ENCODE measurements around the gene AQP12A.
A peak's percentile ranks its signal among the peaks of the same experiment; 100 is the strongest.
"Not testable (repeated sequence)": the region's sequence is repeated elsewhere in the genome, so short reads cannot be mapped to it uniquely, and the experiment has no call there.

AQP12A gene

GRCh38 chr2:240690421-240691074, 1.1 kb upstream of the AQP12A start:
- DNase-seq, result not testable (repeated sequence)

GRCh38 chr2:240691075-240691427, 615 bp upstream of the AQP12A start:
- not testable (repeated sequence) for DNase-seq

GRCh38 chr2:240692583-240693561, 1.2 kb downstream of the AQP12A start:
- DNase-seq, result not testable (repeated sequence)

GRCh38 chr2:240694304-240694703, 2.6 kb downstream of the AQP12A start:
- not testable (repeated sequence) for DNase-seq

GRCh38 chr2:240695593-240695992, 3.9 kb downstream of the AQP12A start:
- DNase-seq, result not testable (repeated sequence)

GRCh38 chr2:240696469-240696868, 4.8 kb downstream of the AQP12A start:
- not testable (repeated sequence) for DNase-seq

- not testable (repeated sequence) for DNase-seq
Observed at GRCh38 chr2:240698852-240699561, 7.3 kb downstream of the AQP12A start.

- not testable (repeated sequence) for DNase-seq
Observed at GRCh38 chr2:240699835-240700234, 8.2 kb downstream of the AQP12A start.

GRCh38 chr2:240700616-240701015, 8.9 kb downstream of the AQP12A start:
- DNase-seq, result not testable (repeated sequence)

GRCh38 chr2:240701091-240701735, 9.5 kb downstream of the AQP12A start:
- DNase-seq, result no peak

GRCh38 chr2:240701736-240702639, 10.3 kb downstream of the AQP12A start:
- no peak for DNase-seq

- no peak for DNase-seq
Observed at GRCh38 chr2:240702640-240703011, 11.0 kb downstream of the AQP12A start.

- no peak for DNase-seq
Observed at GRCh38 chr2:240703417-240704341, 12.0 kb downstream of the AQP12A start.

- peak; percentile 48 for DNase-seq
Observed at GRCh38 chr2:240704651-240705050, 13.0 kb downstream of the AQP12A start.

GRCh38 chr2:240705204-240705791, 13.6 kb downstream of the AQP12A start:
- no peak for DNase-seq

GRCh38 chr2:240707043-240707756, 15.5 kb downstream of the AQP12A start:
- DNase-seq, result no peak

GRCh38 chr2:240707821-240708220, 16.2 kb downstream of the AQP12A start:
- DNase-seq, result no peak

GRCh38 chr2:240708457-240708856, 16.8 kb downstream of the AQP12A start:
- DNase-seq, result no peak

GRCh38 chr2:240711296-240711695, 19.6 kb downstream of the AQP12A start:
- no peak for DNase-seq
